Neural cell (in vitro differentiated cells): ENCODE measurements around the gene ARHGAP6.

Experiments used
- CTCF ChIP-seq: fragments of 450-650 bp; IDR thresholded peaks from 2 replicates; pipeline ENCODE4 v1.5.1; 2014; ENCODE audit warnings: antibody characterized with exemption, mild to moderate bottlenecking, moderate library complexity; ENCODE audit not compliant: poor library complexity, severe bottlenecking
- EP300 ChIP-seq: fragments of 450-650 bp; conservative IDR thresholded peaks from 2 replicates; pipeline ENCODE4 v1.6.1; 2014; ENCODE audit warnings: antibody characterized with exemption, mild to moderate bottlenecking, moderate library complexity; ENCODE audit not compliant: poor library complexity, severe bottlenecking
- EZH2 ChIP-seq: fragments of 200-600, 300-800 bp; shearing (Covaris generic), sonication (generic); IDR thresholded peaks from 2 replicates; pipeline ENCODE4 v1.6.1; 2014; ENCODE audit warnings: antibody characterized with exemption, low read length, borderline replicate concordance, mild to moderate bottlenecking; ENCODE audit not compliant: insufficient read depth, poor library complexity, severe bottlenecking
- POLR2AphosphoS5 ChIP-seq: IDR thresholded peaks from 2 replicates; pipeline ENCODE4 v1.6.1; 2012
- RAD21 ChIP-seq: fragments of 450-650 bp; conservative IDR thresholded peaks from 2 replicates; pipeline ENCODE4 v1.6.1; 2014; ENCODE audit warnings: antibody characterized with exemption, mild to moderate bottlenecking, moderate library complexity
- REST ChIP-seq: IDR thresholded peaks from 2 replicates; pipeline ENCODE4 v1.6.1; 2012; ENCODE audit warnings: borderline replicate concordance
- SMC3 ChIP-seq: fragments of 450-650 bp; conservative IDR thresholded peaks from 2 replicates; pipeline ENCODE4 v1.6.1; 2014; ENCODE audit warnings: antibody characterized with exemption, mild to moderate bottlenecking, moderate library complexity; ENCODE audit not compliant: poor library complexity
- TAF1 ChIP-seq: IDR thresholded peaks from 2 replicates; pipeline ENCODE4 v1.6.1; 2012; ENCODE audit warnings: low read depth

DNA sequence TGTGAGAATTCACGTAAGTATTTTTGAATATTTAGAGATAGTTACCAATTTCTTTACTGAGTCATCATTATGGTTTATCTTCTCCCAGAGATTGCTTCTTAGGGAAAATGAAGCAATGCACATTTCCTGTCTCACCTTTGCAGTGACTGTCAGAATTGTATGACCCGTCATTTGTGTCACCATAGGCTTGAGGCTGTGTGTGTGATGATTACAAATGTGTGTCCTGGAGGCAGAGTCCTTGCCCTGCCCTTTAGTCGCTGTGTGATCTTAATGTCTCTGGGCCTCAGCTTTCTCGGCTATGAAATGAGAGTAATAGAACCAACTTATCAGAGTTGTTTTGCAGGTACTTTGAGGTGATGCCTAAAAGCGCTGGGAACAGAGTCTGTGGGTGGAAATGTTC, 540.7 kb downstream of the ARHGAP6 start:
- TF ChIP-seq EZH2 (no peak), POLR2AphosphoS5 (no peak), CTCF (no peak), RAD21 (no peak), SMC3 (no peak), TAF1 (no peak), REST (no peak), EP300 (no peak)
